Measurements from ENCODE around the gene DNAH17.

DNA sequence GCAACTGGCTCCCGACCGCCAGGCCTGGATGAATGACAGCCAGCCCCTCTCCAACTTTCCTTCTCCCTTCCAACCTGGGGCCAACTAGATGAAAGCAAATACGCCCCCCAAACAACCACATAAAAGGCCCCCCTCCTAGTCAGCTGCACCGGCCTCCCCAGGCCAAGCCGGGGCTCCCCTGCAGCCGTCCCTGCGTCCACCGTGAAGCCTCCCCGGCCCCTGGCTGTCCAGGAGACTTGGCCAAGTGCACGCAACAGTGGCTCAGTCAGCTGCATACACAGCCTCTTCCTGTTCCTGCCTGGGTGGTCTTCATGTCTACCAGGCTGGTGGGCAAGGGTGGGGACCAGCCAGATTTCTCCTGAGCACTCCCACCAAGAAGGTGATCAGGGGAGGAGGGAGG lies 16.0 kb downstream of the DNAH17 start:
- TF ChIP-seq, protein P1, sequence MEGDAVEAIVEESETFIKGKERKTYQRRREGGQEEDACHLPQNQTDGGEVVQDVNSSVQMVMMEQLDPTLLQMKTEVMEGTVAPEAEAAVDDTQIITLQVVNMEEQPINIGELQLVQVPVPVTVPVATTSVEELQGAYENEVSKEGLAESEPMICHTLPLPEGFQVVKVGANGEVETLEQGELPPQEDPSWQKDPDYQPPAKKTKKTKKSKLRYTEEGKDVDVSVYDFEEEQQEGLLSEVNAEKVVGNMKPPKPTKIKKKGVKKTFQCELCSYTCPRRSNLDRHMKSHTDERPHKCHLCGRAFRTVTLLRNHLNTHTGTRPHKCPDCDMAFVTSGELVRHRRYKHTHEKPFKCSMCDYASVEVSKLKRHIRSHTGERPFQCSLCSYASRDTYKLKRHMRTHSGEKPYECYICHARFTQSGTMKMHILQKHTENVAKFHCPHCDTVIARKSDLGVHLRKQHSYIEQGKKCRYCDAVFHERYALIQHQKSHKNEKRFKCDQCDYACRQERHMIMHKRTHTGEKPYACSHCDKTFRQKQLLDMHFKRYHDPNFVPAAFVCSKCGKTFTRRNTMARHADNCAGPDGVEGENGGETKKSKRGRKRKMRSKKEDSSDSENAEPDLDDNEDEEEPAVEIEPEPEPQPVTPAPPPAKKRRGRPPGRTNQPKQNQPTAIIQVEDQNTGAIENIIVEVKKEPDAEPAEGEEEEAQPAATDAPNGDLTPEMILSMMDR (IDR thresholded peaks at IDR 0.05): no peak
- TF ChIP-seq ZFX (IDR thresholded peaks at IDR 0.05; ENCODE audit: borderline replicate concordance): no peak

Data from 22Rv1 (cell line).